Liver (tissue), 9 donors: ENCODE data around the gene CLEC20A. TPM values are rescaled to one million over a fixed set of nuclear protein-coding genes. Genes with fewer than 3 reads are reported as not detected.

Experiments
- DNase-seq: peaks from one replicate; pipeline ENCODE4 v3.0.0-alpha.2; 2017; ENCODE audit warnings: low spot score
- H3K27ac ChIP-seq, 2 donors: one replicate each; pipeline ENCODE4 v1.7.0; 2013; ENCODE audit warnings: inconsistent platforms in 2 of 2, low read length in 2 of 2, control low read depth in 1 of 2, low read depth in 1 of 2, mild to moderate bottlenecking in 1 of 2
- H3K27me3 ChIP-seq, 4 donors: one replicate each; pipeline versions ENCODE4 v1.6.1 to v1.7.0; 2013; ENCODE audit warnings: low read length in 3 of 4, inconsistent platforms in 1 of 4, mild to moderate bottlenecking in 1 of 4, moderate library complexity in 1 of 4; ENCODE audit not compliant: control insufficient read depth in 4 of 4, insufficient read depth in 4 of 4
- H3K36me3 ChIP-seq, 4 donors: one replicate each; pipeline versions ENCODE4 v1.6.1 to v1.7.0; 2013; ENCODE audit warnings: low read length in 3 of 4, mild to moderate bottlenecking in 3 of 4, low read depth in 1 of 4, moderate library complexity in 1 of 4; ENCODE audit not compliant: control insufficient read depth in 4 of 4, insufficient read depth in 3 of 4
- H3K4me1 ChIP-seq, 4 donors: one replicate each; pipeline versions ENCODE4 v1.6.1 to v1.7.0; 2013; ENCODE audit warnings: low read length in 3 of 4, mild to moderate bottlenecking in 3 of 4, moderate library complexity in 1 of 4; ENCODE audit not compliant: control insufficient read depth in 4 of 4, insufficient read depth in 4 of 4
- H3K4me3 ChIP-seq, 3 donors: one replicate each; pipeline versions ENCODE4 v1.6.1 to v1.7.0; 2013; ENCODE audit warnings: low read length in 3 of 3, control low read depth in 1 of 3, low read depth in 1 of 3, mild to moderate bottlenecking in 1 of 3
- H3K9ac ChIP-seq, 2 donors: one replicate each; pipeline ENCODE4 v1.7.0; 2013; ENCODE audit warnings: low read length in 2 of 2, mild to moderate bottlenecking in 2 of 2, moderate library complexity in 2 of 2, control low read depth in 1 of 2, low read depth in 1 of 2
- H3K9me3 ChIP-seq, 4 donors: one replicate each; pipeline versions ENCODE4 v1.6.1 to v1.7.0; 2013; ENCODE audit warnings: low read length in 3 of 4; ENCODE audit not compliant: control insufficient read depth in 4 of 4
- ATF3 ChIP-seq: IDR thresholded peaks from 2 replicates; pipeline ENCODE4 v1.6.1; 2016; ENCODE audit warnings: antibody characterized with exemption
- CTCF ChIP-seq: fragments of 150-350 bp; IDR thresholded peaks from 2 replicates; pipeline ENCODE4 v1.5.1; 2017; ENCODE audit warnings: improper control_type of control experiment, low read depth, low read length; ENCODE audit not compliant: missing input control
- EGR1 ChIP-seq, 2 donors: IDR thresholded peaks; 2 replicates each; pipeline ENCODE4 v1.6.1; 2016 to 2018; ENCODE audit warnings: antibody characterized with exemption in 2 of 2, low read depth in 2 of 2
- FOXA1 ChIP-seq: IDR thresholded peaks from 2 replicates; pipeline ENCODE4 v1.6.1; 2016; ENCODE audit warnings: antibody characterized with exemption
- FOXA2 ChIP-seq: IDR thresholded peaks from 2 replicates; pipeline ENCODE4 v1.6.1; 2016; ENCODE audit warnings: antibody characterized with exemption
- GABPA ChIP-seq, 2 donors: IDR thresholded peaks in 1 of 2; conservative IDR thresholded peaks in 1 of 2; 2 replicates each; pipeline ENCODE4 v1.6.1; 2016; ENCODE audit warnings: antibody characterized with exemption in 2 of 2, mild to moderate bottlenecking in 1 of 2, moderate library complexity in 1 of 2
- HNF4A ChIP-seq, 2 donors: conservative IDR thresholded peaks; 2 replicates each; pipeline ENCODE4 v1.6.1; 2016; ENCODE audit warnings: antibody characterized with exemption in 2 of 2, mild to moderate bottlenecking in 2 of 2
- JUND ChIP-seq, 2 donors: IDR thresholded peaks; 2 replicates each; pipeline ENCODE4 v1.6.1; 2016; ENCODE audit warnings: antibody characterized with exemption in 2 of 2
- MAX ChIP-seq: IDR thresholded peaks from 2 replicates; pipeline ENCODE4 v1.6.1; 2016; ENCODE audit warnings: antibody characterized with exemption
- RAD21 ChIP-seq, 2 donors: IDR thresholded peaks; 2 replicates each; pipeline ENCODE4 v1.6.1; 2016; ENCODE audit warnings: antibody characterized with exemption in 2 of 2, mild to moderate bottlenecking in 2 of 2
- RXRA ChIP-seq, 2 donors: IDR thresholded peaks; 2 replicates each; pipeline ENCODE4 v1.6.1; 2017 to 2018; ENCODE audit warnings: antibody characterized with exemption in 2 of 2, mild to moderate bottlenecking in 1 of 2
- SP1 ChIP-seq: IDR thresholded peaks from 2 replicates; pipeline ENCODE4 v1.6.1; 2018; ENCODE audit warnings: antibody characterized with exemption, mild to moderate bottlenecking
- TAF1 ChIP-seq: conservative IDR thresholded peaks from 2 replicates; pipeline ENCODE4 v1.6.1; 2016; ENCODE audit warnings: antibody characterized with exemption, mild to moderate bottlenecking
- YY1 ChIP-seq: IDR thresholded peaks from 2 replicates; pipeline ENCODE4 v1.6.1; 2016; ENCODE audit warnings: antibody characterized with exemption, mild to moderate bottlenecking
- WGBS: extraction: QIAGEN DNeasy Blood & Tissue Kit; methylation state at CpG from one replicate; pipeline ENCODE4 v1.1.7; 2013; 5-methylcytosine and 5-hydroxymethylcytosine counted together
- polyA plus RNA-seq, 2 donors: library from polyadenylated mRNA; stranded (reverse) in 1 of 2; unstranded in 1 of 2; fragments of 200-250 nt in 1 of 2; fragments of >200 nt in 1 of 2; fragmentation: Nextera tagmentation in 1 of 2; extraction: Ambion mirVana in 1 of 2; gene quantifications; one replicate each; pipeline versions ENCODE4 v1.2.1 to v1.2.3, GENCODE V29; 2013 to 2015
- total RNA-seq, 2 donors: library from RNA; depleted of rRNA; stranded (reverse); fragments of >200 nt; gene quantifications; one replicate each; pipeline ENCODE4 v1.2.3, GENCODE V29; 2014
- TF ChIP-seq, protein P1 (sequence below): IDR thresholded peaks from 2 replicates; pipeline ENCODE4 v1.6.1; 2016; ENCODE audit warnings: antibody characterized with exemption, mild to moderate bottlenecking
- TF ChIP-seq, protein P2 (sequence below): IDR thresholded peaks from 2 replicates; pipeline ENCODE4 v1.6.1; 2016; ENCODE audit warnings: antibody characterized with exemption
- donor health status: healthy.
- donor health status: healthy.
- donor health status: healthy.
- donor health status: healthy.
- donor health status: healthy.

The CLEC20A gene
- total and polyA plus RNA-seq, 4 donors: 0.33 TPM; not detected in 3

- no peak for TF ChIP-seq JUND (IDR thresholded peaks at IDR 0.05)
These were observed 4.3 kb upstream of the CLEC20A start (continued) for GRCh38 chr1:178500936-178501554.

GRCh38 chr1:178500091-178500770 is 3.5 kb upstream of the CLEC20A start:
- Histone ChIP-seq H3K4me1 (no peaks in the 10 kb centered on the region), H3K36me3 (no peaks in the 10 kb centered on the region), H3K27ac (no peak overlapping the region), H3K4me3 (no peak overlapping the region), H3K27me3 (no peaks in the 10 kb centered on the region), H3K9me3 (no peaks in the 10 kb centered on the region), H3K9ac (no peak overlapping the region)
- TF ChIP-seq, protein P1, sequence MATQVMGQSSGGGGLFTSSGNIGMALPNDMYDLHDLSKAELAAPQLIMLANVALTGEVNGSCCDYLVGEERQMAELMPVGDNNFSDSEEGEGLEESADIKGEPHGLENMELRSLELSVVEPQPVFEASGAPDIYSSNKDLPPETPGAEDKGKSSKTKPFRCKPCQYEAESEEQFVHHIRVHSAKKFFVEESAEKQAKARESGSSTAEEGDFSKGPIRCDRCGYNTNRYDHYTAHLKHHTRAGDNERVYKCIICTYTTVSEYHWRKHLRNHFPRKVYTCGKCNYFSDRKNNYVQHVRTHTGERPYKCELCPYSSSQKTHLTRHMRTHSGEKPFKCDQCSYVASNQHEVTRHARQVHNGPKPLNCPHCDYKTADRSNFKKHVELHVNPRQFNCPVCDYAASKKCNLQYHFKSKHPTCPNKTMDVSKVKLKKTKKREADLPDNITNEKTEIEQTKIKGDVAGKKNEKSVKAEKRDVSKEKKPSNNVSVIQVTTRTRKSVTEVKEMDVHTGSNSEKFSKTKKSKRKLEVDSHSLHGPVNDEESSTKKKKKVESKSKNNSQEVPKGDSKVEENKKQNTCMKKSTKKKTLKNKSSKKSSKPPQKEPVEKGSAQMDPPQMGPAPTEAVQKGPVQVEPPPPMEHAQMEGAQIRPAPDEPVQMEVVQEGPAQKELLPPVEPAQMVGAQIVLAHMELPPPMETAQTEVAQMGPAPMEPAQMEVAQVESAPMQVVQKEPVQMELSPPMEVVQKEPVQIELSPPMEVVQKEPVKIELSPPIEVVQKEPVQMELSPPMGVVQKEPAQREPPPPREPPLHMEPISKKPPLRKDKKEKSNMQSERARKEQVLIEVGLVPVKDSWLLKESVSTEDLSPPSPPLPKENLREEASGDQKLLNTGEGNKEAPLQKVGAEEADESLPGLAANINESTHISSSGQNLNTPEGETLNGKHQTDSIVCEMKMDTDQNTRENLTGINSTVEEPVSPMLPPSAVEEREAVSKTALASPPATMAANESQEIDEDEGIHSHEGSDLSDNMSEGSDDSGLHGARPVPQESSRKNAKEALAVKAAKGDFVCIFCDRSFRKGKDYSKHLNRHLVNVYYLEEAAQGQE: no peak
- TF ChIP-seq ATF3: no peak
- no peak for TF ChIP-seq YY1
- TF ChIP-seq RAD21 (IDR thresholded peaks at IDR 0.05): no peak
- TF ChIP-seq FOXA2: no peak
- TF ChIP-seq CTCF: no peak
- TF ChIP-seq FOXA1: no peak
- no peak for TF ChIP-seq SP1
- no peak for TF ChIP-seq MAX
- 83% methylated on average over 11 of the region's 11 CpGs for WGBS
- DNase-seq: no peak

DNA sequence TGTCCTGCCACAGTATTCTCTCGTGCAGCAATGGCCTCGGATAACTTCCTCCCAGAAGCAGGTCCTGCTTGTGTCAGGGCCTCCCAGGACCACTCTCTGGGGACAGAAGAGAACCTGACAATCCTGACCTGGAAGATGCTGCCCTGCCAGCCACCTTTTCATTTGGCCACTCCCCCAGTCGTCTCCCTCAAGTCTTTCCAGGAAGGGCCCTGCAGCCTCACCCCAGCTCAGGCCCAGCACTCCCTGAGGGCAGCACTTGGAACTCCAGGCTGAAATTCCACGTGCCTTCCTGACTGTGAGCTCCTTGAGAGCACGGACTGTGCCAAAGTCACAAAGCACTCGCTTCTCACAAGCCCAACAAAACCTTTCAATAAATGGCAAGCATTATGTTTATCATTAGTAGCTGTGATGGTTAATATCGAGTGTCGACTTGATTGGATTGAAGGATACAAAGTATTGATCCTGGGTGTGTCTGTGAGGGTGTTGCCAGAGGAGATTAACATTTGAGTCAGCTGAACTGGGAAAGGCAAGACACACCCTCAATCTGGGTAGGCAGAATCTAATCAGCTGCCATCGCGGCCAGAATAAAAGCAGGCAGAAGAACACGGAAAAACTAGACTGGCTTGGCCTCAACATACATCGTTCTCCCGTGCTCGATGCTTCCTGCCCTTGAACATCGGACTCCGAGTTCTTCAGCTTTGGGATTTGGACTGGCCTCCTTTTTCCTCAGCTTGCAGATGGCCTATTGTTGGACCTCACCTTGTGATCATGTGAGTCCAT is 2.3 kb upstream of the CLEC20A start:
- 88% methylated on average over 16 of the region's 16 CpGs for WGBS
- H3K9me3 ChIP-seq: no peaks in the 10 kb centered on the region
- DNase-seq: no peak
- H3K4me3 ChIP-seq: no peak overlapping the region
- no peaks in the 10 kb centered on the region for H3K36me3 ChIP-seq
- H3K27ac ChIP-seq: no peak overlapping the region
- no peak overlapping the region for H3K9ac ChIP-seq
- no peaks in the 10 kb centered on the region for H3K27me3 ChIP-seq
- no peaks in the 10 kb centered on the region for H3K4me1 ChIP-seq
- TF ChIP-seq, protein P2, sequence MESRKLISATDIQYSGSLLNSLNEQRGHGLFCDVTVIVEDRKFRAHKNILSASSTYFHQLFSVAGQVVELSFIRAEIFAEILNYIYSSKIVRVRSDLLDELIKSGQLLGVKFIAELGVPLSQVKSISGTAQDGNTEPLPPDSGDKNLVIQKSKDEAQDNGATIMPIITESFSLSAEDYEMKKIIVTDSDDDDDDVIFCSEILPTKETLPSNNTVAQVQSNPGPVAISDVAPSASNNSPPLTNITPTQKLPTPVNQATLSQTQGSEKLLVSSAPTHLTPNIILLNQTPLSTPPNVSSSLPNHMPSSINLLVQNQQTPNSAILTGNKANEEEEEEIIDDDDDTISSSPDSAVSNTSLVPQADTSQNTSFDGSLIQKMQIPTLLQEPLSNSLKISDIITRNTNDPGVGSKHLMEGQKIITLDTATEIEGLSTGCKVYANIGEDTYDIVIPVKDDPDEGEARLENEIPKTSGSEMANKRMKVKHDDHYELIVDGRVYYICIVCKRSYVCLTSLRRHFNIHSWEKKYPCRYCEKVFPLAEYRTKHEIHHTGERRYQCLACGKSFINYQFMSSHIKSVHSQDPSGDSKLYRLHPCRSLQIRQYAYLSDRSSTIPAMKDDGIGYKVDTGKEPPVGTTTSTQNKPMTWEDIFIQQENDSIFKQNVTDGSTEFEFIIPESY: no peak
- no peak for TF ChIP-seq CTCF
- TF ChIP-seq HNF4A (conservative IDR thresholded peaks at IDR 0.05): no peak
- TF ChIP-seq JUND (IDR thresholded peaks at IDR 0.05): no peak
- no peak for TF ChIP-seq FOXA1
- no peak for TF ChIP-seq RAD21 (IDR thresholded peaks at IDR 0.05)
- TF ChIP-seq RXRA (IDR thresholded peaks at IDR 0.05): no peak
- no peak for TF ChIP-seq YY1
- no peak for TF ChIP-seq EGR1 (IDR thresholded peaks at IDR 0.05; ENCODE audit: low read depth in 2 of 2)
- no peak for TF ChIP-seq SP1
- TF ChIP-seq FOXA2: no peak
- no peak for TF ChIP-seq GABPA (IDR thresholded peaks at IDR 0.05 in 1 of 2, conservative IDR thresholded peaks at IDR 0.05 in 1 of 2)
- no peak for TF ChIP-seq TAF1
- TF ChIP-seq MAX: no peak
